HG02798 (cell line): ENCODE results near the gene MEGF8.

ENCODE experiments used
- ATAC-seq: cut with Tn5 transposase; IDR thresholded peaks from one replicate; pipeline ENCODE4 v1.9.1; 2021; ENCODE audit warnings: mild to moderate bottlenecking; ENCODE audit not compliant: unreplicated experiment, poor library complexity

MEGF8 gene

DNA sequence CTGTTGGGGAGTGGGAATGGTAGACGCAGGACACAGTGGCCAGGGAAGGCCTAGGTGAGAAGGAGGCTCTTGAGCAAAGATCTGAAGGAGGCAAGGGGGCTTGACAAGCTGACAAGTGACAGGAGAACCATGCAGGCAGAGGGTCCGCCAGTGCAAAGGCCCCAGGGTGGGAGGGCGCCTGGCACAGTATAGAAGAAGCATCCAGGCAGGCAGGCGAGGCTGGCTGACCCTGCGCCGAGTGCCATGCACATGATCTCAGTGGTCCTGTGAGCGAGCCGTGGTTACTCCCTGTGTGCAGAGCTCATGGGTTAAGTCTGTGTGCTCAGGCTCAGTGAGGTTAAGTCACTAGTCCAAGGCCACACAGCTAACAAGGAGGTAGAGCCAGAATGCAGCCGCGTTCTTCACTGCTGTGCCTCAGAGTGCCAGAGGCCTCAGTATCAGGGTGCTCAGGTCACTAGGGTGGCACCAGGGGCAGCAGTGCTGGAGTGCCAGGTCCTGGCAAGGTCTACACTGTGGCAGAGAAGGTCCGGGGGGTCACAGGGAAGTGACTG, 49.5 kb downstream of the MEGF8 start:
- ATAC-seq = no peak

DNA sequence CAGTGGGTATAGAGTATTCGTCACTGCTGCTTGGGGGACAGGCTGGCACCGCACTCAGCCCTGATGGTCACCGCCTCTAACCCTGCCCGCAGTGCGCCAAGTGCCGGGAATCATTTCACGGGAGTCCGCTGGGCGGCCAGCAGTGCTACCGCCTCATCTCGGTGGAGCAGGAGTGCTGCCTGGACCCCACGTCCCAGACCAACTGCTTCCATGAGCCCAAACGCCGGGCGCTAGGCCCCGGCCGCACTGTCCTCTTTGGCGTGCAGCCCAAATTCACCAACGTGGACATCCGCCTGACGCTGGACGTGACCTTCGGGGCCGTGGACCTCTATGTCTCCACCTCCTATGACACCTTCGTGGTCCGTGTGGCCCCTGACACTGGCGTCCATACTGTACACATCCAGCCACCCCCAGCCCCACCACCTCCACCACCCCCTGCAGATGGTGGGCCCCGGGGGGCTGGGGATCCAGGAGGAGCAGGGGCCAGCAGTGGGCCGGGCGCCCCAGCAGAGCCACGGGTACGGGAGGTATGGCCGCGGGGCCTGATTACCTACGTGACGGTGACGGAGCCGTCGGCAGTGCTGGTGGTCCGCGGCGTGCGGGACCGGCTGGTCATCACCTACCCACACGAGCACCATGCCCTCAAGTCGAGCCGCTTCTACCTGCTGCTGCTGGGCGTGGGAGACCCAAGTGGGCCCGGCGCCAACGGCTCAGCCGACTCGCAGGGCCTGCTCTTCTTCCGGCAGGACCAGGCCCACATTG, 50.2 kb downstream of the MEGF8 start:
- no peak for ATAC-seq

DNA sequence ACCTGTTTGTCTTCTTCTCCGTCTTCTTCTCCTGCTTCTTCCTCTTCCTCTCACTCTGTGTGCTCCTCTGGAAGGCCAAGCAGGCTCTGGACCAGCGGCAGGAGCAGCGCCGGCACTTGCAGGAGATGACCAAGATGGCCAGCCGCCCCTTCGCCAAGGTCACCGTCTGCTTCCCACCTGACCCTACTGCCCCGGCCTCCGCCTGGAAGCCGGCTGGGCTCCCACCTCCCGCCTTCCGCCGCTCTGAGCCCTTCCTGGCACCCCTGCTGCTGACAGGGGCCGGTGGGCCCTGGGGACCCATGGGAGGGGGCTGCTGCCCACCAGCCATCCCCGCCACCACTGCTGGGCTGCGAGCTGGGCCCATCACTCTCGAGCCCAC, 50.7 kb downstream of the MEGF8 start:
- ATAC-seq = no peak

DNA sequence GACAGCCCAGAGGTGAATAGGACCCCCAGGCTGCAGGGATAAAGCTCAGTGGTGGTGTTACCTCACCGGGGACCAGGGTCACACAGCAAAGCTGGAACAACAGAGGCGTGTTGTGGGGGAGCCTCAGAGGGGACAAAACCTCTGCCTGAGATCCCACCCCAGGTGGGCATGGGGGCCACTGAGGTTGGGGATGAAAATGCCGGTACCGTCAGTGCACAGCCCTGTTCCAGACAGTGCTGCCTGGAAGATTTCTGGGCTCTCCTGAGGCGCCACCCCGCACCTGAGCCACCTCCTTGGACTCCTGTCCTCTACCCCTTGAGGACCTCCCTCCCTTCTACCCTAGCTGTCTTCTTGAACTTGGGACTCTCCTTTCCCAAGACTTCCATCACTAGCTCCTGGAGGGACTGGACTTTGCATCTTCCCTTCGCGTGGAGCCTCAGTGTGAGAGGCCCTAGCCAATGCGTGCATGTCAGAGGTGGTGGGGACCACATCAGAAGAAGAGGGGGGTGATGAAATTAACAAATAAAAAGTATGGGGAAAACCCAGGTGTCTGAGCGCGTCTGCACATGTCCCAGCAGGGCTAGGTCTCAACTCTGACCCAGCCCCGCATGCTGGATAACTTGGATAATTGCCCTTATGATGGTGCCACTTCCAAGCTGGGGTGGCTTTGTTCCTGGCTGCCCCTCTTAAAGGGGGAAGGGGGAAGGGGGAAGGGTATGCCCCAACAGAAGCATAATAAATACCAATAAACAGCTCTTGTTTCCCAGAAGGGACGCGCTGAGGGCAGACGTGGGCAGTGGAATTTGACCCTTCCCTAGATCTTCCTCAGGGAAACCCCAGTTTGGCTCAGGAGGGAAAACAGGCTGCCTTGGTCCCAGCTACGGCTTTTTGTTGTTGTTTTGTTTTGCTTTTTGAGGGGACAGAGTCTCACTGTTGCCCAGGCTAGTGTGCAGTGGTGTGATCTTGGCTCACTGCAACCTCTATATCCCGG, 53.1 kb downstream of the MEGF8 start:
- no peak for ATAC-seq

DNA sequence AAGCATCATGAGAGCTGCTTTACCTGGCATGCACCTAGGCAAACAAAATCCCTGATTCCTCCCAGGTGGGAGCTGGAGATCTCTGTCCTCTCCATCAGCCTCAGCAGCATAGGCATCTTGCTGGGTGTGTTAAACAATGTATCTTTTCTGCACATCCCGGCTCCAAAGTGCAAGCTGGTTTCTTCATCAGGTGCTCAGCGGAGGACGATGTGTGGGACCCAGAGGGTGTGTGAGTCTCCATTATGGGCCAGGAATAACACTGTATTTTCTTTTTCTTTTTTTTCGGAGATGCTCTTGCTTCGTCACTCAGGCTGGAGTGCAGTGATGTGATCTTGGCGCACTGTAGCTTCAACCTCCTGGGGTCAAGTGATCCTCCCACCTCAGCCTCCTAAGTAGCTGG, 54.7 kb downstream of the MEGF8 start:
- ATAC-seq = no peak

DNA sequence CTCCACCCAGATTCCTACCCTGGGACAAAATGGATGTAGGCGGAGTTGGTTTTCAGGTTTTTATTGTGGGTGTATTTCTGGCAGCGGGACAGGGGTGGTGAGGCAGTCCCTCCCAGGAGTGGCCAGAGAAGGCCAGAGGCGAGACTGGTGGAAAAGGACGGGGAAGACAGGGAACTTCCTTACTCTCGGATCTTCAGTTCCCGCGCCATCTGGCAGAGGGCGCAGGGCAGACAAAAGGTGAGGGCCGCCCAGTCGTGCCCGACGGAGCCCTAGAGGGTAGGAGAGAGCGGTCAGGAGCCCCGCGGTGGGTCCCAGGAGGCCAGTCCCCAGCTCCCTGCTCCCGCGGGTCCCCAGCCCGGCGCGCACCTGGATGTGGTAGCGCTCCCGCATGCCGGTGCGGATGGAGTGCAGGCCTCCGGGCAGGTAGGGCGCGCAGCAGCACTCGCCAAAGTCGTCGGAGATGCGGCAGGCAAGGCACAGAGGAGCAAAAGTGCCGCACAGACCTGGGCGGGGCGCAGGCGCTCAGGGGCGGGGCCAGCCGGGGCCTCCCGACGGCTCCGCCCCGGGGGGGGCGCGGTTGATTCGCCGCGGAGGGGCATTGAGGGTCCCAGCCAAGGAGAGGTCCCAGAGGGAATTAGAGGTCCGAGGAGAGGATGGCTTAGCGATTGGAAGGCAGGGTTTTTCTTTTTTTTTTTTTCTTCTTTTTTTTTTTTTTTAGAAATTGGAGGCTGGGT, 61.7 kb downstream of the MEGF8 start:
- ATAC-seq = no peak

DNA sequence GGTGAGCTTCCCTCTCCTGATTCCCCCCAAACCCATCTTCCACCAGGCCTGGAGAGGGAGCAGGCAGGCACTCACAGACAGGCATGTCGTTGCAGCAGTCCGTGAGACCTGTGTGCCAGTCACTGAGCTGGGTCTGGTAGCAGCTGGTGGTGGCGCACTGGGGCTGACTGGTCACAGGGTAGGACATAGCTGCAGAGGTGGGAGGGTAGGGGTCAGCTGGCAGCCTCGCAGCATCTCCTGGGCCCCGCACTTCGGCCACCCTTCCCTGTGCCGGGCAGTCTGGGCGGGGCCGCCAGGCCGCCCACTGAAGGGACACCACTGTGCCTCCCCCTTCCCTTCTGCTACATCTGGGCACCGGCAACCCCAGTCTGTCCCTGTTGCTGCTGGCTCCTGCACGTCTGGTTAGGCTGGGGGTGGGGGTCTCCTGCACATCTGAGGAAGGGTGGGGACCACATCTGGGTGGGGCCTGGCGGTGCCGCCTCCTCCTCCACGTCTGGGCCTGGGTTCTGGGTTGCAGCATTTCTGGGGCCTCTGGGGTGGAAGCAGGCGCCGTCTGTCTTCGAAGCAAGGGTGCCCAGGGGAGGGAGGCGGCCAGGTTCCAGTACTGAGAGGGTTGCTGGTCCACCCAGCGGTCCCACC, 63.5 kb downstream of the MEGF8 start:
- ATAC-seq = no peak

DNA sequence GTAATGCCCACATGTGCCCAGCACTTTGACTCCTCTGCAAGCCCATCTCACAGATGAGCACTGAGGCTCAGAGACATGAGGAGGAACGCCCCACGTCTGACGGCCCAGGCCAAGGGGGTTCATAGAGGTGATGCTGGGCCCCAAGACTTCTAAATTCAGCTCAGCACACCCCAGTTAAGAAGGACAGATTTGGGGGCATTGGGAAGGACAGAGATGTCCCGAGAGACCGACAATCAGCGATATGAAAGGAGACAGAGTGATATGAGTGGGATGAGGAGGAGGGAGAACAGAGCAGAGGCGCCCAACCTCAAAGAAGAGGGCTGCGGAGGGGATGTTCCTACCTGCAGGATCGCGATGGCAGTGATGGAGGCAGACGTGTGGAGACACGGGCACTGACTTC, 64.5 kb downstream of the MEGF8 start, which contains the start of gene CNFN:
TSS of gene CNFN (minus strand) at position 399 of the 400 bp plus-strand sequence. CDS start 1,260 bp downstream, outside the sequence.
- ATAC-seq = no peak

DNA sequence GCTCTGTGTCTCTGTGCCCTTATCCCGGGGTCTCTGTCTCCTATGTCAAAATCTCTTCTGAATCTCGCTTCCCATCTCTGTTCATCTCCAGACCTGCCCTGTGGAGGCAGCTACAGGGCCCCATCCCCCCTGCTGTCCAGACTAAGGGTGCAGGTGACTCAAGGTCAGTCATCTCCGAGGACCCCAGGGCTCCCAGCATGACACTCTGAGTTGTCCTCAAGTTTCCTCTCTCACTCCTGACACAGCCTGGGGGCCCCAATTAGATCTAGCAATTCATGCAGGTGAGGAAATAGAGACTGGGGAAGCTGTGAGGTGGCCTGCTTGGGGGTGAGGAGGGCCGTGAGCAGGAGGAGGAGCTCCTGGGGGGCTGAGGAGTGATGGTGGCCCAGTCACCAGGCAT, 66.7 kb downstream of the MEGF8 start:
- no peak for ATAC-seq

DNA sequence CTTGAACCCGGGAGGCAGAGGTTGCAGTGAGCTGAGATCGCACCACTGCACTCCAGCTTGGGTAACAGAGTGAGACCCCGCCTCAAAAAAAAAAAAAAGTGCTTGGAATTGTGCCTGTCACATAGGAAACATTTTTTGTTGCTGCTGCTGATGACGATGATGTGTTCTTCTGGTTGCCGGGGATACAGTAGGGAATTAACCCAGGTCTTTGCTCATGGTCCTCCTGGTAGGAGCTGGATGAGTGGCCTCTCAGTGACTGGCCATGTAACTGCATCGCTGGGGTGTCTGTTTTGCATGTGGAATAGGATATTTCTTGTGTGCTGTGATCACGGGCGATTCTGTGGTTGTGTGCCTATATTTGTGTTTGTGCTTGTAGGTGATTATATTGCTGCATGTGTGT, 69.3 kb downstream of the MEGF8 start:
- no peak for ATAC-seq

DNA sequence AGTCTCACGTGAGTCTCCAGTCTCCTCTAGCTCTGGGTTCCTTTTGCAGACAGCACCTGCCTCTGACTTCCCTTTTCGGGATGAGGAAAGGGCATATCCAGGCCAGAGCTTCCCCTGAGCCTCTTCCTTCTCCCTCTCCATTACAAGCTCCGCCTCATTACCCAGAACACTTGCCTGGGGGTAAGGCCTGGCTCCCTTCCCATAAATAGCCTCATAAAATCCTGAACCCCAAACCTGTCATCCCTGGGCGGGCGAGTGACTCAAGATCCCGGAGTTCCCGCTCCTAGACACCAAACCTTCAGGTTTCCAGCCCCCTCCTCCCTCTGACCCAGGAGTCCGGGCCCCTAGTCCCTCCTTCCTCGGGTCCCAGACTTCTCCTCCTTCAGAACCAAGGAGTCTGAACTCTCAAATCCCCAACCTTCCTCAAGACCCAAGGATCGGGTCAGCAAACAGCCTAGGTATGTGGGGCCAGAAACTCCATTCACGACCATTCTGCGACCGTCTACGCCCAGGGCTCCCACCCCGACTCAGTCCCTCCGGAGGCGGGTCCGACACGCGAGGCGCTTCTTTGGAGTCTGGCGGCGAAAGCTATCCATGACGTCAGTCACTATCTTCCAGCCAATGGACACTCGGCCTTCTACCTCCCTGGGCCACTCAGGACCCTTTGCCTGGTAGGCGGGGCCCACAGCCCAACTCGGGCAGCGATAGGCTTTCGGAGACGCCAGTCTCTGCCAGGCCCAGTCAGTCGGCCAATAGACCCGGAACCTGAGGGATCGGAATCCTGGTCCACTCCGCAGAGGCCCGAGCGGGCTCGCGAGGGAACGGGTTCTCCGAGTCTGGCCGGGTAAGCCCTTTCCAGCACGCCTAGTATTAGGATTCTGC, 71.2 kb downstream of the MEGF8 start:
- peak; percentile 97 for ATAC-seq

DNA sequence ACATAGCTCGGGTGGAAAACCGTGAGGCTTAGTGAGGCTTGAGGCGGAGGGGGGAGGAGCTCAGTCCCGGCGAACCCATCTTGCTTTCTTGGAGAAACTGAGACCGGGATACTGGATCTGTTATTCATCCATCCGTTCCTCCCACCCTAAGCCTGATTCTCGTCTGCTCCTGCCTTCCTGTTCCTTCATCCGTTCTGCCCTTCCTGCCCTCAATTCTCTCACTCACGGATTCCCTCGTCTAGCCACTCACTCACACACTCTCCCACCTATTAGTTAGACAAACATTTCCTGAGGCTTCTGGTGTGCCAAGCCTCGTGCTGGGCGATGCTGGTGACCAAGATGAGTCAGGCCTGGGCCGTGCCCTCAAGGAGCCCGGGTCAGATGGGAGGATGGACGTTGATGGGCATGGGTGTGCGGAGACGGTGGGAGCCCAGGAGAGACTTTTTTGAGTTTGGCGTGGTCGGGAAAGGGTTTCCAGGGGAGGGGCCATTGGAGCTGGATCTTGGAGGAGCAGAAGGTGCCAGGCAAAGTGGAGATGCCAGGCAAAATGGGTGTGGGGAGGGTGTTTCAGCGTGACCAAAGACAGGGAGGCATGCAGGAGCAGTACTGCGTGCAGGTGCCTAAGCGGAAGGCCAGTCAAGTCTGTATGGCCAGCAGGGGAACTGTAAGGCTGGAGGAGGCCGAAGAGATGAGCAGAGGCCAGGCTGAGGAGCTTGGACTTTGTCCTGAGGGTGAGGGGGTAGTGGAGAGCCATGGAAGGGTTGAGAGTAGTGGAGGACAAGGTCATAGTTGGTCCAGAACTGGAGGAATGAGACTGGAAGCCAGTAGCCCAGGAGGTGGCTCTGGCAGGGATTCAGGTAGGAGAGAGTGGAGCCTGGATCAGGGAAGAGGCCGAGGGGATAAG, 72.1 kb downstream of the MEGF8 start:
- ATAC-seq = no peak

DNA sequence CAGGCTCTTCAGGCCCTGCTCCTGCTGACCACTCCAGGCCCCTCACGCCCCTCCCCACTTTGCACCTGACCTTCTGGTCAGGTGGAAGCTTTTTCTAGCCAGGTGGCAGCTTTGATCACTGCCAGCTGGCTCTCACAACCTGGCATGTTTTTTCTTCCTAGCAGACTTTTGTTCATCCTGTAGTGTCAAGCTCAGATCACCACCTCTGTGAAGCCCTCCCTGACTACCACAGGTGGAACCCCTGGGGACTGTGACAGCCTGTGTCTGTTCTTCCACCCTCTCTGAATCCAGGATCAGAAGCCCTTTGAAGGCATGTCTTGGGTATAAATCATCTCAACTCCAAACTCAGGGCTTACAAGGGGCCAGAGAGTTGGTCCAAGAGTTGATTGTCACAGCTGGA, 75.0 kb downstream of the MEGF8 start:
- no peak for ATAC-seq

DNA sequence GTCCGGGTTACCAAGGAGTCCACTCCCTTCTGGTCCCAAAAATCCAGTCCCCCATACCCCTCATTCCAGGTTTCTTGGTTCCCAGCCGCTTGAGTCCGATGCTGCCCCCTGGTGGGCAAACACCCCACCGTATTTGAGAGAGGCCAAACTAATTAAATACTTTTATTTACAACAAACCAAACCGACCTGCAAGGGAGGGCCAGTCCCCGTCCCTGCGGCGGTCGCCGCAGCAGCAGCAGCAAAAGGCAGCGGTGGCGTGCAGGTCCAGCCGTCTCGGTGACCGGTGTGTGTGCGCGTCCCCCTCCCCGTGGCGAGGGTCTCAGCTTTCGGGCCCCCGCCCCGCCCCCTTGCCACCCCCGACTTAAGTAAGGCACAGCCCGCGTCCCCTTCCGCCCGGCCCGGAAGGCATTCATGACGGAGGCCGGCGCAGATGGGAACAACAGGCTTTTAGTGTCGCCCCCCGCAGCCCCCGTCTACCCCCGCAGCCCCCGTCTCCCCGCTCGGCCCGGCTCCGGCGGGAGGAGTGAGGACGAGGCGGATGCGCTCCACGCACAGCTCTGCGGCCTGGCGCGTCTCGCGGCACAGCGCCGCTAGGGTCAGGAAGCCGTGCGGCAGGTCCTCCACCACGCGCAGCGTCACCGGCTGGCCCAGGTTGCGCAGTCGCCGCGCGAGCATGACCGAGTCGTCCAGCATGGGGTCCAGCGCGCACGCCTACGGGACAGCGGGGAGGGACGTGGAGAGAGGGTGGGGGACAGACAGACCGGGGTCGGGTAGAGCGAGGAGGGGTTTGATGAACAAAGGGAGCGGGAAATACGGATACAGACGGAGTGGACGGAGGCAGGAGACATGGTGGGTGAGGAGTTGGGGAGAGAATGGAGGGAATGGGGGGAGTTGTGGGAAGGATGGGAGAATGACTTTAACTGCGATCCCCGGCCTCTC, 76.2 kb downstream of the MEGF8 start:
- no peak for ATAC-seq

DNA sequence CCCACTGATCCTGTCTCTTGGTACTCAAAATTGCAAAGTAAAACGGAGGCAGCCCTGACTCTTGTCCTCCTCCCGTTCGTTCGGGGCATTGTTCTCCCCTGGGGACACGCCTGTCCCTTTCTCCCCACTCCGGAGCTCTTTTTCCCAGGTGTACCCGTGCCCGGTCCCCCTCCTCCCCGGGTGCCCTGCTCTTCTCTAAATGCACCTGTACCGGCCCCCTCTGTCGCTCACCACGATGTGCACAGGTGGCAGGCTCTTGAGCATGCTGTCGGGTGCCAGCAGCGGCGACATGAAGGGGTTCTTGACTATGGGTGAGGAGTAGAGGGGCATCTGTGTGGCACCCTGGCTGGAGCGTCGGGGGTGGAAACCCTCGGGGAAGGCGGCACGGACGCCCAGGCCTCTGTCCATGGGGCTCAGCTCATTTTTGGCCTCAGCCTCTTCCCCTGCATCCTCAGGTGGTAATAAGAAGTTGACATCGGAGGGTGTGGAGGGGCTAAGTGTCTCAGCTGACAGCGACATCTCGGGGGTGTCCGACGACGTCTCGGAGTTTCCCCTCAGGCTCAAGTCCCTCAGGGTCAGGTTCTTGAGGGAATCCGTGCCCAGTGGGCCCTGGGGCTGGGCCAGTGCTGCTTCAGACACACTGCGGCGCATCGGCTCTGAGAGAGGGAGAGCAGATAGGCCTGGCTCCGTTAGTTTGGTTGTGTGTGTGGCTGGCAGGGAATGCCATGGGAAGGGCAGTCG, 77.1 kb downstream of the MEGF8 start:
- ATAC-seq = no peak

DNA sequence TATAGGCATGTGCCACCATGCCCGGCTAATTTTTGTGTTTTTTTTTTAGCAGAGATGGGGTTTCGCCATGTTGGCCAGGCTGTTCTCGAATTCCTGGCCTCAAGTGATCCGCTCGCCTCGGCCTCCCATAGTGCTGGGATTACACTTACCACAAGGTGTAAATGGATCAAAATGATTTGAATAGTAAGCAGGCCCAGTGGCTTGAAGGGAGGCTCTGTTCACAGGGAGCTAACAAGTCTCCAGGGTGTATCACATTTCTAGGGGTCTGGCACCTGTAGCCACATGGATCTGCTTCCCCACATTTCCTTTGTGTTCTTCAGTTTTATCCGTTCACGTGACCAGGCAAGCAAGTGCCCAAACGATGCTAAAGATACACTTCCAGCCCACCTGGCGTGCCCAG, 78.2 kb downstream of the MEGF8 start:
- ATAC-seq = no peak
